Right lobe of liver (tissue), 4 donors: ENCODE measurements around the gene FCHSD1.

Experiments
- CTCF ChIP-seq, 4 donors: fragments of 200-600 bp in 3 of 4; fragments of 450-650 bp in 1 of 4; IDR thresholded peaks; one replicate each; pipeline versions ENCODE4 v1.5.1 to v1.8.0; 2016 to 2022; ENCODE audit warnings: antibody characterized with exemption in 4 of 4, mild to moderate bottlenecking in 2 of 4
- POLR2A ChIP-seq: fragments of 450-650 bp; IDR thresholded peaks from one replicate; pipeline ENCODE4 v1.6.1; 2017; ENCODE audit warnings: antibody characterized with exemption, mild to moderate bottlenecking
- donor health status: DM: no; HTN: no; CAD: no.
- donor health status: DM: no; HTN: no; CAD: no.
- donor health status: DM: no; HTN: yes; CAD: no.

DNA sequence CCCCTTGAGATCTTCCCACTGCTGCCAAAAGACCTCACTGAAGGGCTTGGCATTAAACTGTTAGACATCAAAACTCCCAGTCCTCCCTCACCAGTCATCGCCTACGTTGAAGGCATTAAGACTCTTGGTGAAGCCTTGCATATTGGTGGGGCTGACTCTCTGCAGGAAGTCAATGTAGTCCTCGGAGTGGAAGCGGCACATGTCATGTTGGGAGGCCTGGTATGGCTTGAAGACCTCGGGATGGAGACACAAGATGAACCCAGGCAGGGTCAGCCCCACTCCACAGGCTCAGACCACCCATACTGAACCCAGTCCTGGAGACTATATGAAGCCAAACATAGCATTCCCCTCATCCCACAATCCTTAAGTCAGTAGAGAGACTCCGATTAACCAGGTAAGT, 16.5 kb downstream of the FCHSD1 start:
- TF ChIP-seq POLR2A, result no peak
- no peak for TF ChIP-seq CTCF (IDR thresholded peaks at IDR 0.05)
